AG10803 (cell line): ENCODE measurements around the gene ART1.

Source experiments
- DNase-seq: peaks from one replicate; pipeline ENCODE4 v3.0.0; 2010; ENCODE audit warnings: low read depth
- H3K4me3 ChIP-seq: 2 replicates; pipeline ENCODE4 v1.5.1; 2011; ENCODE audit warnings: mild to moderate bottlenecking, low read length, control low read depth
- TF ChIP-seq, protein P1 (sequence below): conservative IDR thresholded peaks from 2 replicates; pipeline ENCODE4 v1.5.1; 2011; ENCODE audit warnings: mild to moderate bottlenecking, low read length, control low read depth, inconsistent platforms

Gene ART1

DNA sequence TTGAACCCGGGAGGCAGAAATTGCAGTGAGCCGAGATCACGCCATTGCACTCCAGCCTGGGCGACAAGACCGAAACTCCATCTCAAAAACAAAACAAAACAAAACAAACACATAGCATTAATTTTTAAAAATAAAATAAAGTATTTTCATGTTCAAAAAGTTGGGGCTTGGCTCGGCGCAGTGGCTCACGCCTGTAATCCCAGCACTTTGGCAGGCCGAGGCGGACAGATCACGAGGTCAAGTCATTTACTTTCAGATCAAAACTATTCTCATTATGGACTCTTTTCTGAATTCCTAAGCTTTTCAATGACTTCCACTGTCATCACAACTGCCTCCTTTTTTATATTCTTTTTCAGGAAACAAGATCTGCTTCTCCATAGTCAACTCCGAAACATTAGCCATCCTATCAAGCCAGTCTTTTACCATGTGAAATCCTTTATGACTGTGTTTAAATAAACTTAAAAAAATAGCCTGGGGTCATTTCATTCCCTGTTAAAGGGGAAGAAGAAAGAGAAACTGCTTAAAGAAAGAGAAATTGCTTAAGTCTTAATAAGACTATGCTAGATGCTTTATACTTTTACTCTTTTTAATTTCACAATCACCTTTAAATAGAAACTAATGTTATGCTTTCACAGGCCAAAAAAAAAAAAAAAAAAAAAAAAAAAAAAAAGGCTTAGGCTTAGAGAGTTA, 39.3 kb downstream of the ART1 start:
- TF ChIP-seq, protein P1, sequence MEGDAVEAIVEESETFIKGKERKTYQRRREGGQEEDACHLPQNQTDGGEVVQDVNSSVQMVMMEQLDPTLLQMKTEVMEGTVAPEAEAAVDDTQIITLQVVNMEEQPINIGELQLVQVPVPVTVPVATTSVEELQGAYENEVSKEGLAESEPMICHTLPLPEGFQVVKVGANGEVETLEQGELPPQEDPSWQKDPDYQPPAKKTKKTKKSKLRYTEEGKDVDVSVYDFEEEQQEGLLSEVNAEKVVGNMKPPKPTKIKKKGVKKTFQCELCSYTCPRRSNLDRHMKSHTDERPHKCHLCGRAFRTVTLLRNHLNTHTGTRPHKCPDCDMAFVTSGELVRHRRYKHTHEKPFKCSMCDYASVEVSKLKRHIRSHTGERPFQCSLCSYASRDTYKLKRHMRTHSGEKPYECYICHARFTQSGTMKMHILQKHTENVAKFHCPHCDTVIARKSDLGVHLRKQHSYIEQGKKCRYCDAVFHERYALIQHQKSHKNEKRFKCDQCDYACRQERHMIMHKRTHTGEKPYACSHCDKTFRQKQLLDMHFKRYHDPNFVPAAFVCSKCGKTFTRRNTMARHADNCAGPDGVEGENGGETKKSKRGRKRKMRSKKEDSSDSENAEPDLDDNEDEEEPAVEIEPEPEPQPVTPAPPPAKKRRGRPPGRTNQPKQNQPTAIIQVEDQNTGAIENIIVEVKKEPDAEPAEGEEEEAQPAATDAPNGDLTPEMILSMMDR, result no peak
- H3K4me3 ChIP-seq, result no peak overlapping the region
- no peak for DNase-seq

DNA sequence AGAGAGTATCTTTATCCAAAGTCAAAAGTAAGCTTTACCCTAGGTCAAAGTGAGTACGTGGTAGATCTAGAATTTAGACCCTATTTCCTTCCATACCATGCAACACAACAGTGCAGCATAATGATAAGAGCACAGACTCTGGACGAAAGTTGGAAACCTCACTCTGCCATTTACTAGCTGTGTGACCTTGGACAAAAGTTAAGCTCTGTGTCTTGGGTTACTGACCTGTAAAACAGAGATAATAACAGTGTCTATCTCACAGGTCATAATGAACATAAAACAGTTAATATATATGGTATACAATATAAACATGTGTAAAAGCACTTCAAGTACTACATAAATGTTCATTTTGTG, 39.9 kb downstream of the ART1 start:
- no peak overlapping the region for H3K4me3 ChIP-seq
- DNase-seq, result no peak
- TF ChIP-seq, protein P1, result no peak

DNA sequence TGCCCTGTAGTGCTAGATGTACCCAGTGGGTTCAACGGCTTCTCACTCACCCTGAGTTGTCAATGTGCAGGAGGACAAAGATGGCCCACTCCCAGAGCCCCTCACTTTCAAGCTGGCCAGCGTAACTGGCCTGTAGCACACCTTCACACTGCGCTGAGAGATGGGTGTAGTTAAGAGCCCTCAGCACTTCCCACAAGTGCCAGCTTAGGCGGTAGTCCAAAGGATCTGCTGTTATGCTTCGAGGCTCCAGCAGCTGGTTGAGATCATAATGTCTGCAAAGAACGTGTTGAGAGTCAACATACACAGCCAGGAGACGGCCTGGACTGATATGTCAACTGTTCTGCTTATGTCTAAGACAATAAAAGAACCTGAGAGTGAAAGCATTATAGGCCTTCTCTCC, 41.0 kb downstream of the ART1 start:
- DNase-seq, result no peak
- no peak overlapping the region for H3K4me3 ChIP-seq
- TF ChIP-seq, protein P1, result no peak

DNA sequence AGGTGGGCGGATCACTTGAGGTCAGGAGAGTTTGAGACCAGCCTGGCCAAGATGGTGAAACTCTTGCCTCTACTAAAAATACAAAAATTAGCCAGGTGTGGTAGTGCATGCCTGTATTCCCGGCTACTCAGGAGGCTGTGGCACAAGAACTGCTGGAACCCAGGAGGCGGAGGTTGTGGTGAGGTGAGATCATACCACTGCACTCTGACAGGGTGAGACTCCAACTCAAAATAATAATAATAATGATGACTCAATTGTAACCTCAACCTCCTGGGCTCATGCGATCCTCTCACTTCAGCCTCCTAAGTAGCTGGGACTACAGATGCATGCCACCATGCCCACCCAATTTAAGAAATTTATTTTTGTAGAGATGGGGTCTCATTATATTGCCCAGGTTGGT, 41.8 kb downstream of the ART1 start:
- H3K4me3 ChIP-seq, result no peak overlapping the region
- DNase-seq, result no peak
- TF ChIP-seq, protein P1, result no peak

DNA sequence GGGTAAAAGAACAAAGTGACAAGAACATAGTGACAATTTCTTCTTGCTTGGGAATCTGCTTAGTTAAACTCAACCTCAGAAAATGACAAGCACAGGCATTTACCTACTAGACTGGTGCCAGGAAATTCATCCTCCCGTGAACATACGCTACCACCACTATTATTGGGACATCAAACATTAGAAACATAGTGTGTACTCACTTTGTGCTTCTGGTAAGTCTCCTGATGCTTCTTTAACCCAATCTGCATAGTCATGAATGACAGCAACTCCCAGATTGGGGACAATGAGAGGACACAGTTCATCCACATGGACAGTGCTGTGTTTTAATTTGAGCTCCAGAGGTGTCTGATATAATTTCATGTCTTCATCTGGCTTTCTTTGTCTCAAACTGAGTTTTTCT, 55.5 kb downstream of the ART1 start:
- DNase-seq, result no peak
- TF ChIP-seq, protein P1, result no peak
- no peak overlapping the region for H3K4me3 ChIP-seq

DNA sequence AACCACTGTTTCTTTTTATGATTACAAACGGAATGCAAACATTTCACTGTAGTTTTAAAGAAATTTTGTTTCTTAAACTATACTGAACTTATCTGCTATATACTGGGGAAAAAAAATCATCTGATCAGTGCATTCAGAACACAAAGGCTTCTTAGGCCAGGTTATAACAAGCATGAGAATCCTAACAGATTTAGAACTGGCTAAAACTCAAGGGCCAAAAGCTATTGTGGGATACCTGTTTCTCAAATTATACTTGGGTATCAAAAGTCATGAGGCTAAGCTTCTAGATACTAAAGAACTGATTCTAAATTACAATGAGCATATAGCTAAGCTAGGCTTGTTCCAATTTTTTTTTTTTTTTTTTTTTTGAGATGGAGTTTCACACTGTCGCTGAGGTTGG, 56.0 kb downstream of the ART1 start:
- no peak overlapping the region for H3K4me3 ChIP-seq
- DNase-seq, result no peak
- TF ChIP-seq, protein P1, result no peak

DNA sequence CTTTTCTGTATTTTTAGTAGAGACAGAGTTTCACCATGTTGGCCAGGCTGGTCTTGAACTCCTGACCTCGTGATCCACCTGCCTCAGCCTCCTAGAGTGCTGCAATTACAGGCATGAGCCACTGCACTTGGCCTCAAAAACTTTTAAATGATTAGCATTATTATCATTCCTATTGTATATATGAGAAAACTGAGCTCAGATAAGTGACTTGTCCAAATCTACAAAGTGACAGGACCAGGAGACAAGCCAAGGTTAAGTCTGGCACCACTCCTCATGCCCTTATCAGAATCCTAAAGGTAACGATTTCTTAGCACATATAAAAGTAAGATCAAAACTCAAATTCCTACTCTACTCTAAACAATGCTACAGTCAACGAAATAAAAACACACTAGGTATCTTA, 58.5 kb downstream of the ART1 start:
- no peak for DNase-seq
- TF ChIP-seq, protein P1, result no peak
- H3K4me3 ChIP-seq, result no peak overlapping the region
